ENCODE measurements around the gene SCAMP4.
A peak's percentile ranks its signal among the peaks of the same experiment; 100 is the strongest.
"Not testable (repeated sequence)": the region's sequence is repeated elsewhere in the genome, so short reads cannot be mapped to it uniquely, and the experiment has no call there.

The SCAMP4 gene

GRCh38 chr19:1866693-1867348 is 38.4 kb upstream of the SCAMP4 start:
- DNase-seq: no peak

GRCh38 chr19:1867349-1867724 is 37.9 kb upstream of the SCAMP4 start:
- no peak for DNase-seq

GRCh38 chr19:1868971-1869370 is 36.2 kb upstream of the SCAMP4 start:
- no peak for DNase-seq

- DNase-seq: no peak
Observed at GRCh38 chr19:1871140-1871597, 34.0 kb upstream of the SCAMP4 start.

GRCh38 chr19:1871630-1872029 is 33.6 kb upstream of the SCAMP4 start:
- no peak for DNase-seq

GRCh38 chr19:1872807-1873523 is 32.2 kb upstream of the SCAMP4 start:
- no peak for DNase-seq

GRCh38 chr19:1873524-1874473 is 31.4 kb upstream of the SCAMP4 start:
- no peak for DNase-seq

- no peak for DNase-seq
Observed at GRCh38 chr19:1874554-1875185, 30.5 kb upstream of the SCAMP4 start.

- not testable (repeated sequence) for DNase-seq
Observed at GRCh38 chr19:1875265-1875645, 29.9 kb upstream of the SCAMP4 start.

- DNase-seq: peak; percentile 70 to 83
Observed at GRCh38 chr19:1875646-1876495, 29.3 kb upstream of the SCAMP4 start.

GRCh38 chr19:1876496-1877279 is 28.5 kb upstream of the SCAMP4 start:
- DNase-seq: not testable (repeated sequence)

- not testable (repeated sequence) for DNase-seq
Observed at GRCh38 chr19:1877280-1877660, 27.9 kb upstream of the SCAMP4 start.

GRCh38 chr19:1878583-1878982 is 26.6 kb upstream of the SCAMP4 start:
- not testable (repeated sequence) for DNase-seq

- not testable (repeated sequence) for DNase-seq
Observed at GRCh38 chr19:1879982-1880381, 25.2 kb upstream of the SCAMP4 start.

- DNase-seq: no peak
Observed at GRCh38 chr19:1880611-1881392, 24.4 kb upstream of the SCAMP4 start.

GRCh38 chr19:1881393-1882088 is 23.7 kb upstream of the SCAMP4 start:
- DNase-seq: not testable (repeated sequence)

- no peak for DNase-seq
Observed at GRCh38 chr19:1882089-1882785, 23.0 kb upstream of the SCAMP4 start.

- DNase-seq: no peak
Observed at GRCh38 chr19:1882786-1883692, 22.2 kb upstream of the SCAMP4 start.

Measured in bone marrow (tissue), 2 donors.